Endothelial cell of hepatic sinusoid (primary cell): ENCODE data around the gene PTMS.

ENCODE experiments used
- in situ Hi-C: cut with HindIII; loops from 2 replicates; pipeline ENCODE4 v1.10.0; 2017; ENCODE audit warnings: low sequenced_read_pairs

PTMS gene

GRCh38 chr12:6771509-6772330 lies 5.6 kb downstream of the PTMS start:
- in situ Hi-C loops = no loop called here

GRCh38 chr12:6772331-6772695 lies 6.2 kb downstream of the PTMS start, which contains the start of gene LAG3:
Gene LAG3, plus strand, starts transcription at chr12:6772520. Its CDS starts 333 bp downstream, at chr12:6772853.
- in situ Hi-C loops = no loop called here

DNA sequence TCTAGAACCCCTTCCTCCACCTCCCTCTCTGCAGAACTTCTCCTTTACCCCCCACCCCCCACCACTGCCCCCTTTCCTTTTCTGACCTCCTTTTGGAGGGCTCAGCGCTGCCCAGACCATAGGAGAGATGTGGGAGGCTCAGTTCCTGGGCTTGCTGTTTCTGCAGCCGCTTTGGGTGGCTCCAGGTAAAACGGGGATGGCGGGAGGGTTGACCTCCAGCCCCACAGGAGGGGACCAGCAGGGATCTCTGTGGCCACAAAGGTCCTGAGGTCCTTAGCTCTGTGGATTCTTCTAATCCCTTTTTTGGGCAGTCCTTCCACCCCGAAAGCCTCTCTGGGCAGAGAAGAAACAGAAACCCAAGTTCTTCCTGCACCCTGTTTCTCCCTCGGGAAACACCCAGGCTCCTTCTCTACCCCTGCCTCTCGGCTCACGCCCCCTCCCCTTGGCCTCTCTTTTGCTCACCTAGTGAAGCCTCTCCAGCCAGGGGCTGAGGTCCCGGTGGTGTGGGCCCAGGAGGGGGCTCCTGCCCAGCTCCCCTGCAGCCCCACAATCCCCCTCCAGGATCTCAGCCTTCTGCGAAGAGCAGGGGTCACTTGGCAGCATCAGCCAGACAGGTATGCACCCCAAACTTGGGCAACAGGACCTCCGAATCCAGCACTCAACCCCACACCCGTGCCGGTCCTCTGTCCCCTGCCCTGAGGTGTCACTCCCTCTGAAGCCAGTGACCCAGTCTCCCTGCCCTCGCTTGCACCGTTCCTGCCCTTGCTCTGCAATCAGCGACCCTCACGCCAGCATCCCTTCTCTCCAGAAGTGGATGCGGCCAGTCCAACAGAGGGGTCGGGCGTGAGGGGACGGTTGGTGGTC lies 6.8 kb downstream of the PTMS start:
- in situ Hi-C loops = no loop called here

DNA sequence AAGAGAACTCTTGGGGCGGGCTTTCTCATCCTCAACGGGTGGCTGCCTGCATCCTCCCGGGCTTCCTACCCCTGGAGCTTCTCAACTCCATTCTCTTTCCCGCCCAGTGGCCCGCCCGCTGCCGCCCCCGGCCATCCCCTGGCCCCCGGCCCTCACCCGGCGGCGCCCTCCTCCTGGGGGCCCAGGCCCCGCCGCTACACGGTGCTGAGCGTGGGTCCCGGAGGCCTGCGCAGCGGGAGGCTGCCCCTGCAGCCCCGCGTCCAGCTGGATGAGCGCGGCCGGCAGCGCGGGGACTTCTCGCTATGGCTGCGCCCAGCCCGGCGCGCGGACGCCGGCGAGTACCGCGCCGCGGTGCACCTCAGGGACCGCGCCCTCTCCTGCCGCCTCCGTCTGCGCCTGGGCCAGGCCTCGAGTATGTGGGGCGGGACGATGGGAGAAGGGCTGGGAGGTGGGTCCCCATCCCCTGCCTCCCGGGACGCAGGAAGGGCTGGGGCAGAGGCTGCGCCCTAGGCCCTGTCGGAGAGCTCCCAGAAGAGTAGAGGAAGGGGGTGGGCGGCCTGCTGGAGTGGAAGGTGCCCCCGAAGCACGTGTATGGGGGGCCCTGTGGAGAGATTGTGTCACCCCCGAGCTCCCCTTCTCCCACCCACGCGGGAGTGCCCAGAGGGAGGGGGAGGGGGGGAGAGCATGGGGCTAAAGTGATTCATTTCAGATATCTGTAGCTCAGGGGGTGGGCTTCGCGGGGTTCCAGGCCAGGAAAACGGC lies 7.6 kb downstream of the PTMS start:
- in situ Hi-C loops = no loop called here

GRCh38 chr12:6774499-6775062 lies 8.4 kb downstream of the PTMS start:
- in situ Hi-C loops = no loop called here

DNA sequence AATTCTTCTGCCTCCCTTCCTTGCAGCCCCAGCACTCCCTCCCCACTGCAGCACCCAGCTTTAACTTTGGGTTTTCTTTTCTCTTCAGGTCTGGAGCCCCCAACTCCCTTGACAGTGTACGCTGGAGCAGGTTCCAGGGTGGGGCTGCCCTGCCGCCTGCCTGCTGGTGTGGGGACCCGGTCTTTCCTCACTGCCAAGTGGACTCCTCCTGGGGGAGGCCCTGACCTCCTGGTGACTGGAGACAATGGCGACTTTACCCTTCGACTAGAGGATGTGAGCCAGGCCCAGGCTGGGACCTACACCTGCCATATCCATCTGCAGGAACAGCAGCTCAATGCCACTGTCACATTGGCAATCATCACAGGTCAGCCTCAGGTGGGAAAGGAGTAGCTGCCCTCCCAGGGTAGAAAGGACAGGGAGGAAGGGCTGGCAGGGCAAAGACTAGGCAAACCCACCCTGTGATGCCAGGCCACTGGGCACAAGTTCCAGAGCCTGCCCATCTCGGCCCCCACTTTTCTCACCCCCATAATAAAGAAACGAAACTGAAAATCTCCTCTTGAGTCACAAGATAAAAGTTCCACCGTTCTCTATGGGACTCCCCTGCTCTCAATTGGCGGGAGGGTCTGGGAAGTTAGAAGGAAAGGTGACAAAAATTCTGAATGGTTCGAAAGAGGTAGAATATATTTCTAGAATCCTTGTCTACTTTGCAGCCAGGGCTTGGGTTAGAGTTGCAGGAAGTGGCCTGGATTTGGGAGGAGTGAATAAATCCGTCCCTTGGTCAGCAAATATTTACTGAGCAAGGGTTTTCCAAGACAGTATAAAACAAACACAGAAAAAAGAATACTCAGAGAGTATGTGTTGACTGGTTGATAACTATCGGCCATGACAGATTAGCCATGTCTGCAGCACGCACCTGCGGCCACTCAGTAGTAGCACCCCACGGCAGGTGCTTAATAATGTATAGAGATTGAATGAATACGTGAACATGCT lies 9.3 kb downstream of the PTMS start:
- in situ Hi-C loops = no loop called here

GRCh38 chr12:6777386-6777785 lies 11.2 kb downstream of the PTMS start:
- in situ Hi-C loops = no loop called here

GRCh38 chr12:6778217-6778573 lies 12.0 kb downstream of the PTMS start:
- in situ Hi-C loops = no loop called here

- in situ Hi-C loops = no loop called here
Observed at GRCh38 chr12:6778574-6779550, 12.7 kb downstream of the PTMS start.

DNA sequence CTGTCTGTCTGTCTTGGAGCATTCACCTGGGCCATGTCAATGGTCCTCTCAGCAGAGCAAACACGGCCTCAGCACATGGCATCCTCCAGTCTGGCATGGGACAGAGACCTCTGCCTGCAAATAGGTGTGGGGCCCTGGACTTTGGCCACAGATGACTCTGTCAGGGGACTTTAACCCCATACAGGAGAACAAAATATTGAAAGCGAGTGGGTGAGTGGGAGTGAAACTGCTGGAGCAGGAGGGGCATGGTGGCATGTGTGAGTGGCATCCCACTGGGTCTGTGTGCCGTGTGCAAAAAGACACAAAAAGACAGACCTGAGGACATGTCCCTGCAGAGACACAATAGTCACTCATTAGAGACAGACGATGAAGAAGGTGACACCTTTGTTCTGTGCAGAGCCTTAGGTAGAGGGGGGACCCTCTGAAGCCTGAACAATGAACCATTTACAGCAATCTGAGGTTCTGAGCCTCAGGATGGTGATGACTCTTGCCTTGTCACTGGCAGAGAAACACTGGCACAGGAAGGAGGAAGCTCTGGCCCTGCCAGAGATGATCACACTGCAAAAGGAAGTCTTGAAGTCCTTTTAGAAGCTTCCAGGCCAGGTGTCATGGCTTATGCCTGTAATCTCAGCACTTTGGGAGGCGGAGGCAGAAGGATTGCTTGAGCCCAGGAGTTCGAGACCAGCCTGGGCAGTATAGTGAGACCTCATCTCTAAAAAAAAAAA lies 13.7 kb downstream of the PTMS start:
- in situ Hi-C loops = no loop called here

DNA sequence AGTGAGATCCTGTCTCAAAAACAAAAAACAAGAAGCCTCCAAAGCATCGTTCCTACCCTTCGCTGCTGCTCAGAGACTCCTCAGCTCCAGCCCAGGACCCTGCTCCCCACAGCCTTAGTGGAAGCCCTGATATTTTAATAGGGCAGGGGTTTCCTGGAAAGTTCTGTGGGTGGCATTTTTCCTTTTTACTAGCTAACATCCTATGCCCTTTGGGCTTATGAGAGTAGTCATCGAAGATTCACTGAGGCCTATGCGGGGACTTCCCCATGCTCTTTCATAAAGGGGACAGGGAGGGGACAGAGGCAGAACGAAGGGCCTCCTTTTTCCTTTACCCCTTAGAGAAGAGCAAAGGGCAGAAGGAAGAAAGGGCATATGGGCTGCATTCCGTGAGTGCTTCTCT lies 14.4 kb downstream of the PTMS start:
- in situ Hi-C loops = no loop called here

DNA sequence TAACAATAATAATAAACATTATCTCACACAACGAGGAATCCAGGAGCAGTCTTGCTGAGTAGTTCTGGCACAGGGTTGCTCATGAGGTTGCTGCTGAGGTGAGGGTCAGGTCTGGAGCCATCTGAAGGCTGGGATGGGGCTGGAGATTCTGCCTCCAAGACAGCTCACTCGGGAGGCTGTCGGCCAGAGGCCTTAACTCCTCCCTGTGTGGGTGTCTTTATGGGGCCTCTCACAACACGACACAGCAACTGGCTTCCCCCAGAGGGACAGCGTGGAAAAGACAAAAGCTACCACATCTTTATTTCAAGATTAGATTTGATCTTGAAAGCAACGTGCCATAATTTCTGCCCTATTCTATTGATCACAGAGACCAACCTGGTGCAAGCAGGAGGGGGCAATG lies 16.0 kb downstream of the PTMS start:
- in situ Hi-C loops = no loop called here

DNA sequence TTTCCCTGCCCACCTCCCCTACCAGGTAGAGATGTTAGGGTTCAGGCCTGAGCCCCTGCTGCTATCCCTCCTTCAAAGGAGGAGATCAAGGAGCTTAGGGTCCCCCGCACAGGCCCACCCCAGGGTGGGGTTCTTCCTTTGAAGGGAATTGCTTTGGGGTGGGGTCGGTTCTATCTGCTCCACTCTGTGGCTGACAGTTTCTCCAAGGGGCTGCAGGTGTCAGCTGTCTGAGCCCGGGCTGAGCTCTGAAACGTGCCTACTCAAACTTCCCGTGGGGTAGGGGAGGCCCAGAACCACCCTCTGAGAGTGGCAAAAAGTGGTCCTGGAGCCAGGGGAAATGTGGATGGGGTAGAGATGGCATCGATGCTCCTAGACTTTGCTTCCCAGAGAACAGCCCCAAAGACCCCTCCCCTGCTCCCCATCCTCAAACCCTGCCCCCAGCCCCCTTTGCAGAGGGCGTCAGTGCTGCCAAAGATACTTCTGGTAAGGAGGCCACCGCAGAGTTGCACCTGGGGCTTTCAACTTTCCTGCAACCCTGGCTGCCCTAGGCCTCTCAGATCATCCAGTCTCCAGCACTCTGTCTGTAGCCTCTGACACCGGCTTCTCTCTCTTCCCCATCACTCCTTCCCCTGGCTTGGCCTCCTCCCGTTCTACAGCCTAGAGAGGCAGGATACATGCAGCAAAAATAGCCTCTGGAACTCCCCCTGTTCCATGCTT lies 16.8 kb downstream of the PTMS start:
- in situ Hi-C loops = no loop called here

- in situ Hi-C loops = no loop called here
Observed at GRCh38 chr12:6783828-6784227, 17.7 kb downstream of the PTMS start.

GRCh38 chr12:6784296-6784695 lies 18.1 kb downstream of the PTMS start:
- in situ Hi-C loops = no loop called here

GRCh38 chr12:6784761-6785160 lies 18.6 kb downstream of the PTMS start:
- in situ Hi-C loops = no loop called here

GRCh38 chr12:6786416-6787094 lies 20.4 kb downstream of the PTMS start:
- in situ Hi-C loops = no loop called here
